ENCODE data around the gene TRIM69. TPM values are rescaled to one million over a fixed set of nuclear protein-coding genes. Genes with fewer than 3 reads are reported as not detected.
A peak's percentile ranks its signal among the peaks of the same experiment; 100 is the strongest.

Gene TRIM69
- total RNA-seq, 1 experiment from 2014 or later, result 9.6 TPM

- DNase-seq (ENCODE audit: low spot score), result no peak
Observed at GRCh38 chr15:44804298-44805046, 68.1 kb downstream of the TRIM69 start.

- no peak for DNase-seq (ENCODE audit: low spot score)
Observed at GRCh38 chr15:44808557-44808956, 72.2 kb downstream of the TRIM69 start.

GRCh38 chr15:44810237-44810636, 73.9 kb downstream of the TRIM69 start:
- no peak for DNase-seq (ENCODE audit: low spot score)

GRCh38 chr15:44811337-44811736, 75.0 kb downstream of the TRIM69 start:
- DNase-seq (ENCODE audit: low spot score), result peak; percentile 70

GRCh38 chr15:44812029-44812517, 75.7 kb downstream of the TRIM69 start:
- peak; percentile 92 for DNase-seq (ENCODE audit: low spot score)

- DNase-seq (ENCODE audit: low spot score), result peak; percentile 73
Observed at GRCh38 chr15:44813231-44813630, 76.9 kb downstream of the TRIM69 start.

Small RNAs within 50 kb of the gene (small RNA-seq; reads per million reads assigned to genes)
- not detected for gene RF00019

Other genes starting within 250 kb of the TRIM69 start
- 25.6 and 29.8 TPM in 2 replicates for gene EIF3J, start 199.4 kb upstream of the TRIM69 start, total RNA-seq (2014; rRNA removed; shearing (Covaris generic))
- gene SPG11, start 72.9 kb upstream of the TRIM69 start, total RNA-seq (2014; rRNA removed; shearing (Covaris generic)), result 58.8 and 70.1 TPM in 2 replicates
- gene PATL2, start 25.2 kb upstream of the TRIM69 start, total RNA-seq (2014; rRNA removed; shearing (Covaris generic)), result 0.20 TPM in 1 of 2 replicates, not detected in the other
- 494 and 506 TPM in 2 replicates for gene B2M, start 25.0 kb upstream of the TRIM69 start, total RNA-seq (2014; rRNA removed; shearing (Covaris generic))
- not detected in 2 replicates for gene TERB2, start 220.2 kb downstream of the TRIM69 start, total RNA-seq (2014; rRNA removed; shearing (Covaris generic))

Data from HT-29 (cell line).